GM18517 (cell line): ENCODE results near the gene OSM.
"Not testable (repeated sequence)": the region's sequence is repeated elsewhere in the genome, so short reads cannot be mapped to it uniquely, and the experiment has no call there.

ENCODE experiments used
- ATAC-seq: cut with Tn5 transposase; IDR thresholded peaks from one replicate; pipeline ENCODE4 v1.9.1; 2021; ENCODE audit warnings: mild to moderate bottlenecking, moderate library complexity; ENCODE audit not compliant: unreplicated experiment

The OSM gene

GRCh38 chr22:30245985-30246813, 20.5 kb downstream of the OSM start, which contains the start of gene LIF:
LIF (minus strand) TSS chr22:30246759; CDS start chr22:30246695, 64 bp downstream.
- ATAC-seq = no peak

GRCh38 chr22:30245181-30245984, 21.3 kb downstream of the OSM start:
- ATAC-seq = no peak

DNA sequence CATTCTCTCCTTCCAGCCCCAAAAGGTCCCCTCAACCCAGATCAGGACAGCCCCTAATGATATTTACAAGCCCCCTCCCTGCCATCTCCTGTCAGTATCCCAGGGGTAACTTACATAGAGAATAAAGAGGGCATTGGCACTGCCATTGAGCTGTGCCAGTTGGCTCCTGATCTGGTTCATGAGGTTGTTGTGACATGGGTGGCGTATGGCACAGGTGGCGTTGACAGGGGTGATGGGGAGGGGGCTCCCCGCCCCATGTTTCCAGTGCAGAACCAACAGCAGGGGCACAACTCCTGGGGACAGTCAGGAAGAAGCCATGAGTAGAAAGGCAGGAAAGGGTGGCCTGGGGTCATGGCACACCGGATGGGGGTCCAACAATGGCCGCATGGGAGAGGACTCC, 22.0 kb downstream of the OSM start:
- no peak for ATAC-seq

GRCh38 chr22:30244066-30244465, 22.6 kb downstream of the OSM start:
- no peak for ATAC-seq

GRCh38 chr22:30243661-30244060, 23.0 kb downstream of the OSM start:
- no peak for ATAC-seq

DNA sequence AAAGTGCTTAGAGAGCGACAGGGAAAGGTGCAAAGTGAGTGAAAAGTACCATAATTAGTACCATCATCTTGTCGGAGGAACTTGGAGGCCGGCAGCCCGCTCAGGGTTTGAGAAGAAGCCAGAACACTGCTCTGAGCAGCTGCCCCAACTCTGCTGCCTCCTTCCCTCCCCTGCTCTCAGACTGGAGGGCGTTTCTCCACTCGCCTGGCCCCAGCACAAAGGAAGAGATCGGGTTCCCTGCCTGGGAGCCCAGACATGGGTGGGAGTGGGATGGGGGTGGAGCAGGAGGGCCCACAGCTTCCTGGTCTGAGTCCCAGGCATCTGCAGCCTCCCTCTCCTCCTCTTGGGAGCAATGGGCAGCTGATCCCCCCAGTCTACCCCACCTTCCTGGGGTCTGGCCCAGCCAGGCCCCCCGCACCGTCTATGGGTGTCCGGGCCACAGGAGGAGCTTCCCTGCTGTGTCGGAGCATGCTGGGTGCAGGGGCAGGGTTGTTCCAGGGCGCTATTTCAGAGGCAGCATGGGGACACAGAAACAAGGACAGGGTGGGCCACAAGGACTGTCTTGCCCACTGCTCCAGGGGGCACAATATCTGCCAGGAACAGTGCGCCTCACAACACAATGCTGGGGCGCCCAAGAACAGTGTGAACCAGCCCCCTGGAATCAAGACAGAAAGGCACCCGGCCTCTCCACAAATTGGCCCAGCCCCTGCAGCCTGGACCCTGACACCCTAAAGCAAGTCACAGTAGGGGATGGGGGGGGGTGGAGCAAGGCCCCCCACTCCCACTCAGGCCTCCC, 24.9 kb downstream of the OSM start:
- ATAC-seq = no peak

GRCh38 chr22:30240541-30241417, 25.9 kb downstream of the OSM start:
- ATAC-seq = no peak

GRCh38 chr22:30239488-30240405, 26.9 kb downstream of the OSM start:
- ATAC-seq = no peak

DNA sequence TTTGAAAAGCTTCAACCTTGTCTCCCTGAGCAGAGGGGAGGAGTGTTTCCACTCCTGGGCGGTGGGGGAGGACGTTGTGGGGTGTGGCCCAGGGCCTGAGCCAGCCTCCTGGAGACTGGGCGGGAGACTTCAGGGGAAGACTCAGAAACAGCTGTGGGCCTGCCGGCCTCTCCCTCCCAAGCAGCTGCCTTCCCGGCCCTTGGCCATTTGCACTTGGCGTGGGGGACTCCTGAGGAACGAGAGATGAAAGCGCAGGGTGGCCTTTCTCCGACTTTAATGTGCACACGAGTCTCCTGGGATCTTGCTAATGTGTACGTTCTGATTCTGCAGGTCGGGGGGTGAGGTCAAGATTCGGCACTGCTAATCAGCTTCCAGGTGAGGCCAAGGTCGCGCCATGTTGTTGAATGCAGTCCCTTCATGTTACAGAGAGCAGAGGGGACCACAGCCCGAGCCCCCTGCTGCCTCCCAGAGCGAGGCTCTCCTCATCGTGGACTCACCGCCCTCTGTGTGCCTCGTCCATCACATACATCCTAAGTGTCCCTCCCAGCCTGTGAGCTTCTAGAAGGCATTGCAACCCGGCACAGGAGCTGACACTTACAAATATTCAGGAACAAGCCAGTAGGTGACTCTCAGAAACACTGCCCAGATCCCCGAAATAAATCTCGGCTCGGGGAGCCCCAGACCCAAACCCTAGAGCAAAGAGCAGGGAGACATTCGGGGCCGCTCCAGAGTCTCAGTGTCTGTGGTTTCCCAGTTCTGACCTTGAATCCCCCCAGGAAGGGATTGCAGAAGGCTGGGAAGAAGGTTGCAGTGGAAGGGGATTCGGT, 27.8 kb downstream of the OSM start:
- no peak for ATAC-seq

DNA sequence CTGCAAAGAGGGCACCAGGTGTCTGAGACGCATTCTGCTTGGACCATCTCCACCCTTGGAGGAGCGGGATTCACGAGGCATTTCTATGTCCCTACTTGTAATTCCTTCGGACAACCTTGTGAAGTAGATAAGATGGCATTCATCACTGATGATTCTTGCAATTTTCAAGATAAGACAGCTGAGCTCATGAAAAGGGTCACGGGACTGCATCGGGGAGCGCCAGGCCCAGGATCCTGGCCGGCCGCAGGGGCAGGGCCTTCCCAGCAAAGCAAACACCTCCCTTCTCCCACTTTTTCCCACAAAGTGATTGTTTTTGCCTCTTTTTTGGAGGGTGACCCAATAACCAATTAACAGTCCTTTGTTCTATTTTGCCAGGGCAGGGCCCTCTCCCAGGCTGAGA, 28.5 kb downstream of the OSM start:
- ATAC-seq = no peak

- no peak for ATAC-seq
These were observed 29.8 kb downstream of the OSM start for GRCh38 chr22:30236875-30237274.

DNA sequence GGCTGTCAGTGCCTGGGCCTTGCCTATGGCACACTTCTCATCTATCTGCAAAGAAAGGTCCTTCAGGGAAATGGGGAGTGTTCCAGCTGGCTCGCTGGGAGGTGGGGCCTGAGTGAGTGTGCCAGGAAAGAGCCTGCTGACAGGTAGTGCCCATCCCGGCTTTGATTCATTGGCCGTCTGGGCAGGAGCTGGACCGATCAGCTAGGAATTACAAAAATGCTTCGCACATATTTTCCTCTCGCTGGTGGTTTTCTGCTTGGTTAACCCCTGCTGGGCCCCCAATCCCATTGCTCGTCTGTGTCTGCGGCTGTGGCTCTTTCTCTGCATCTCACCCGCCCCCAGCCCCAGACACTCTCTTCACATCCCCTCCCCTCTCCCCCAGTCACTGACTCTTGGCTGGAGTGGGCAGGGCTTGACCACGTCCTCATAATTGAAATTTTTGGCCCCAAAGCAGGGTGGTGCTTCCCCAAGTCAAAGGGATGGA, 30.9 kb downstream of the OSM start:
- ATAC-seq = no peak

GRCh38 chr22:30234786-30235470, 31.7 kb downstream of the OSM start:
- no peak for ATAC-seq

DNA sequence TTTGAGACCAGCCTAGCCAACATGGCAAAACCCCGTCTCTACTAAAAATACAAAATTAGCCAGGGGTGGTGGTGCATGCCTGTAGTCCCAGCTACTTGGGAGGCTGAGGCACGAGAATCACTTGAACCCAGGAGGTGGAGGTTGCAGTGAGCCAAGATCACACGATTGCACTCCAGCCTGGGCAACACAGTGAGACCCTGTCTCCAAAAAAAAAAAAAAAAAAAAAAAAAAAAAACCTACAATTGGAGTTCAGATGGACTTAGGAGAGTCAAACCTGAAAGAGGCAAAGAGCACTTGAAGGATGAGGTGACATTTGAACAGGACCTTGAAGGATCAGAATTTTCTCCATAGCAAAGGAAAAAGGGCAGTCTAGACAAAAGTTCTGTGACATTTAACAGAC, 32.3 kb downstream of the OSM start:
- ATAC-seq = not testable (repeated sequence)

DNA sequence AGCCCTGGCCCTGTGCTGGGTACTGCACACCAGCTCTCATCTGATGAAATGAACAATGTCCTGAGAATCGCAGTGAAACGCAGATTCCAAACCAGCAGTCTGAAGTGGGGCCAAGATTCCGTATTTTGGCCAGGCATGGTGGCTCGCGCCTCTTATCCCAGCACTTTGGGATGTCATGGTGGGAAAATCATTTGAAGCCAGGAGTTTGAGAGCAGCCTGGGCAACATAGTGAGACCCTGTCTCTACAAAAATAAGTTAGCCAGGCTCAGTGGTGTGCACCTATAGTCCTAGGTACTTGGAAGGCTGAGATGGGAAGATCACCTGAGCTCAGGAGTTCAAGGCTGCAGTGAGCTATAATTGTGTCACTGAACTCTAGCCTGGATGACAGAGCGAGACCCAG, 33.1 kb downstream of the OSM start:
- no peak for ATAC-seq

DNA sequence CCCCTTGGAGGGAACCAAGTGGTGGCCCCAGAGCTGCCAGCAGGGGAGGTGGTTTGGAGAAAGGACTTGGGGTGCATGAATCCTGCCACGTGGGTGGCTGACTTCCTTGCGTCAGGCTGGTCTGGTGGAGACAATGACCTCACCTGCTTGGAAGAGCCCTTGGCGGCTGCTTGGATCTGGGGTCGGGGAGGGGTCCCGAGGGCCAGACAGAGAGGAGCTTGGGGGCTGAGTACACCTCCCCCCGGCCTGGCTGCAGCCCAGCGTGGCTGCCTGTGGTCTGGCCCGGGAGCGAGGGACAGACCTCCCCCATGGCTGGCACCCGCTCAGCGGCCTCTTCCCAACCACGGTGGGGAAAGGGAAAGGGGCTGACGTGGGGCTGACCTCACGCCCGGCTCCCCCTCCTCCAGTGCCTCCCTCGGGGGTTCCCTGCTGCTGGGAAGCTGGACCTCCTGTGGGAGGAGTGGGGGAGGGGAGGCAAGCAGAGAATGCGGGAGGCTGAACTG, 33.9 kb downstream of the OSM start:
- no peak for ATAC-seq

- no peak for ATAC-seq
These were observed 35.7 kb downstream of the OSM start for GRCh38 chr22:30230787-30231461.
